AG04449 (cell line): ENCODE measurements around the gene ZNF454.

Experiments
- CTCF ChIA-PET: fragments of 350-600 bp; formaldehyde crosslinking; extraction: SDS; loops from one replicate; lab custom pipeline; 2021; ENCODE audit warnings: antibody characterized with exemption; lab: Yijun Ruan, JAX
- POLR2A ChIA-PET: fragments of 400-600, 350-600 bp; formaldehyde crosslinking; extraction: SDS; loops from one replicate; lab custom pipeline; 2020; ENCODE audit warnings: antibody characterized with exemption, inconsistent platforms; lab: Yijun Ruan, JAX
- DNase-seq: peaks from one replicate; pipeline ENCODE4 v3.0.0-alpha.2; 2010; ENCODE audit warnings: low read depth, low spot score
- H3K4me3 ChIP-seq: 2 replicates; pipeline ENCODE4 v1.5.1; 2011; ENCODE audit warnings: low read depth, mild to moderate bottlenecking, control low read depth, low read length
- TF ChIP-seq, protein P1 (sequence below): IDR thresholded peaks from one replicate; pipeline ENCODE4 v1.5.1; 2011; ENCODE audit warnings: mild to moderate bottlenecking, moderate library complexity, low read length, control low read depth, inconsistent platforms; ENCODE audit not compliant: insufficient read depth; ENCODE audit errors: missing control alignments

Gene ZNF454

DNA sequence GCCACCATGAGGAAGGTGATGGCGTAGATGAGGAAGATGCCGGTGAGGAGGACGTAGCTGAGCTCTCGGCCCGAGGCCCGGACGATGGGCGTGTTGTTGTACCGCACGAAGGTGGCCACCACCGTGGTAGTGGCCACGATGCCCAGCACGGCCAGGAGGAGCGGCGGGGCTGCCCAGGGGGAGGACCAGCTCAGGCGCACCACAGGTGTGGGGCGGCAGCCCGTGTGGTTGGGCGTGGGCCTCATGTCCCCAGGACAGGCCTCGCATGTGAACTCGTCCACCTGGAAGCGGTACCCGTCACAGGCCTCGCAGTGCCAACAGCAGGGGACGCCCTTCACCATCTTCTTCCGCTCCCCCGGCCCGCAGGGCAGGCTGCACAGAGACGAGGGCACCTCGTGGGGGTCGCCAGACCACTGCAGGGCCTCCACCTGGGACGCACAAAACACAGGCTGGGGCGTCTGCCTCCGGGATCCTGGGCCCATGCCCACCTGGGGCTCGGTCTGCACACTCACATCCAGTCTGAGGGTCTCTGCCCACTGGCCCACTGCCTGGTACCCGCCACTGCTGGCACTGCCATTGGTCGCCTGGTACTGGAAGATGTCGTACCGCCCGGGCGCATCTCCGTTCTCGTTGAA is 45.4 kb downstream of the ZNF454 start:
- ChIA-PET CTCF (no interaction called here), POLR2A (no interaction called here)
- H3K4me3 ChIP-seq: no peak overlapping the region
- no peak for DNase-seq
- TF ChIP-seq, protein P1, sequence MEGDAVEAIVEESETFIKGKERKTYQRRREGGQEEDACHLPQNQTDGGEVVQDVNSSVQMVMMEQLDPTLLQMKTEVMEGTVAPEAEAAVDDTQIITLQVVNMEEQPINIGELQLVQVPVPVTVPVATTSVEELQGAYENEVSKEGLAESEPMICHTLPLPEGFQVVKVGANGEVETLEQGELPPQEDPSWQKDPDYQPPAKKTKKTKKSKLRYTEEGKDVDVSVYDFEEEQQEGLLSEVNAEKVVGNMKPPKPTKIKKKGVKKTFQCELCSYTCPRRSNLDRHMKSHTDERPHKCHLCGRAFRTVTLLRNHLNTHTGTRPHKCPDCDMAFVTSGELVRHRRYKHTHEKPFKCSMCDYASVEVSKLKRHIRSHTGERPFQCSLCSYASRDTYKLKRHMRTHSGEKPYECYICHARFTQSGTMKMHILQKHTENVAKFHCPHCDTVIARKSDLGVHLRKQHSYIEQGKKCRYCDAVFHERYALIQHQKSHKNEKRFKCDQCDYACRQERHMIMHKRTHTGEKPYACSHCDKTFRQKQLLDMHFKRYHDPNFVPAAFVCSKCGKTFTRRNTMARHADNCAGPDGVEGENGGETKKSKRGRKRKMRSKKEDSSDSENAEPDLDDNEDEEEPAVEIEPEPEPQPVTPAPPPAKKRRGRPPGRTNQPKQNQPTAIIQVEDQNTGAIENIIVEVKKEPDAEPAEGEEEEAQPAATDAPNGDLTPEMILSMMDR: no peak

DNA sequence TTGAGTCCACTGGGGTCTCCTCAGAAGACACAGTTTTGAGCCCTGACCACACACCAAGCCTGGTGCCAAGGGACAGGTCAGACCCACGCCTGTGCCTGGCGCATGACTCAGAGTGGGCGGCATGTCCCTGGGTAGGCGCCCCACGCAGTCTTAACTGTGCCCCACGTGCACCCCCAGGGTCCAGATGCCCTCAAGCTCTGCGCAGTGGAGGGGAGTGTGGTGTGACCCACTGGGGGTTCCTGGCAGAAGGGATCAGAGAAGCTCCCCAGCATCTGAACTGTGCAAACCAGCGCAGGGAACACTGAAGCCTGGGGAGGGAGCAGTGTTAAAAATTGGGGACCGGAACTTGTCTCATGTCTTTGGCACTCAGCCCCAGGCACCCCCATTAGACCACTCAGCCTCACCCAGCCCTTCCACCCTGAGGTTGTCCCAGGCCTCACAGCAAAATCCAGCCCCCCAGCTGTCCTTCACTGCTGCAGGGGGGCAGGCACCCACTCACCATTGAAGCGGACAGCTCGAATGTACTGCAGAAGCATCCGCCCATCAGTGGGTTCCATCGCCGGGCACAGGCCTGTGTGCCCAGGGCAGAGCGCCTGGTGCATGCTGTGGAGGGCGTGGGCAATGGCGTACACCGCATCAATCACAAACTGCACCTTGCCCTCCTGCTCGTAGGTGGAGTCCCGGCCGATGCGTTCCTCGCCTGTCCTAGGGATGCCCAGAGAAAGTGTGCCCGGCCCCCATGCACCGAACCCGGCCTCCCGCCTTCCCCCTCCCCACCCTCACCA is 47.6 kb downstream of the ZNF454 start:
- DNase-seq: no peak
- CTCF ChIA-PET: no interaction called here
- POLR2A ChIA-PET: no interaction called here
- no peak overlapping the region for H3K4me3 ChIP-seq
- TF ChIP-seq, protein P1: no peak

DNA sequence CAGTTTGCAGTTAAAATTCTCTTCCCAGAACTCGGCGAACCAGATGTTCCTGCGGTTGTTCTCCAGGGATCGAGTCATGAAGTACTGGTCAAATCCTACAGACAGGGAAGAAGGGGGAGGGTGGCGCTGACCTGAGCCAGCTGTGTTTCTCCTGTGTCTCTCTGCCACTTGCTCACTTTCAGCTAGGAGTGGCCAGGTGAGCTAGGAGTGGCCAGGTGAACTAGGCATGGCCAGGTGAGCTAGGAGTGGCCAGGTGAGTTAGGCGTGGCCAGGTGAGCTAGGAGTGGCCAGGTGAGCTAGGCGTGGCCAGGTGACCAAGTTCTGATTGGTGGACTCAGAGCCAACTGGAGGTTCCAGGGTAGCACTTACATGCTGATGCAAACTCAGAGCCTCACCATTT is 48.3 kb downstream of the ZNF454 start:
- CTCF ChIA-PET: no interaction called here
- POLR2A ChIA-PET: no interaction called here
- TF ChIP-seq, protein P1: no peak
- H3K4me3 ChIP-seq: no peak overlapping the region
- DNase-seq: no peak

DNA sequence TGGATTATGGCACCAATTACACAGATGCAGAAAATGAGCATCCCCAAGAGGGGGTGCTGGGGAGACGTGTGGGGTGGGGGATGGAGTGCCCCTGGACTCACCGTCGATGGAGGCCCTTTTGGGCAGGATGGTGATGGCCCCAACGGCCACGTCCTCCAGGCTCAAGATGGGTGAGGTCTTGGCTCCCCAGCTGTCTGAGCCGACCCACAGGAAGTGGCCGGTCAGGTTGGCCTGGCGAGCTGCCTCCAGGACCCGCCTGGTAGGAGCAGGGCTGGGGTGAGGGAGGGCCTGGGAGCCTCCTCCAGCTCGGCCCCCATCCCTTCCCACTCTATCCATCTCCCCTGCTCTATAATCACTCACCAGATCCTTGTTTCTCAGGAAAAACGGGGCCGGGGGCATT is 49.5 kb downstream of the ZNF454 start:
- POLR2A ChIA-PET: no interaction called here
- DNase-seq: no peak
- no peak overlapping the region for H3K4me3 ChIP-seq
- CTCF ChIA-PET: no interaction called here
- TF ChIP-seq, protein P1: no peak

DNA sequence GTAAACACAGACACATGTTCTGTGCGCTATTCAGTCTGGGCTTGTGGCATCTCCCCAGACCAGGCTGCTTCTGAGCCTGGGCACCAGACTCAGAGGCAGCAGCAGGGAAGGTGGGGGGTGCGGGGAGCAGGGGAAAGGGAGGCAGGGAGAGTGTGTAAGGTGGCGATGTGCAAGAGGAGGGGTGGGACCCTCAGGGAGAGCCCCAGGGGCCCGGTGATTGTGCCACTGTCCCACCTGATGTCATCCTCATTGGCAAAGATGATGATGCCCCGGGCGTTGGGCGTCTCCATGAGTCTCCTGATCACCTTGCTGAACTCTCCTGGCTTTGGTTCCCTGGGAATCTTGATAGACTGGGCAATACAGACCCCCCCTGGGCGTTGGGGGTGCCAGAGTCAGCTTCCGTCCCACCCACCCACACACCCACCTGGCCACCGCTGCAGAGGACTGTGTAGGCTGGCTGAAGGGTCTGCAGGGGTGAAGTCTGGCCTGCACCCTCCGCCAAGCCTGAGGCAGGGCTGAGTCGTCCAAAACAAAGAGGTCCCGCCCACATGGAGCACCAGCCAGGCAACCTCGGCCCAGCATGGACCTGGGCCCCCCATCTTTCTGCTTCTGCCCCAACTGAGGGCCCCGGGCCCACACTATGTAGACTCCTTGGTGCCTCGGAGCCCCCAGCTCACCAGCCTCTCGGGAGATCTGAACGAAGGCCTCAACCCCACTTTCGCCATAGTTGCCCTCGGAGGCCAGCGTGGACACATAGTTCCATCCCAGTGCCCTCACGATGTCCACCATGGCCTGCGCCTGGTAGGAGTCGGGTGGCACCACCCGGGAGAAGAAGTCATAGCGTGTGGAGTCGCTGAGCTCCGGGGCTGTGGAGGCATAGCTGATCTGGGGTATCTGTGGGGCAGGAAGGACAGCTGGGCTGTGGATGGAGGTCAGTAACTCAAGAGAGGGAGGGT is 50.5 kb downstream of the ZNF454 start:
- ChIA-PET POLR2A (no interaction called here), CTCF (no interaction called here)
- TF ChIP-seq, protein P1: no peak
- H3K4me3 ChIP-seq: no peak overlapping the region
- no peak for DNase-seq
